Uterus (tissue), 4 donors: ENCODE measurements around the gene TNFAIP8L3. TPM values are rescaled to one million over a fixed set of nuclear protein-coding genes. Genes with fewer than 3 reads are reported as not detected.
A peak's percentile ranks its signal among the peaks of the same experiment; 100 is the strongest.

ENCODE experiments used
- DNase-seq, 2 donors: peaks; one replicate each; pipeline ENCODE4 v3.0.0-alpha.2; 2019 to 2020
- H3K27ac ChIP-seq, 2 donors: fragments of 200-600 bp; sonication (generic); 1 replicate in 1 of 2; 2 replicates in 1 of 2; pipeline ENCODE4 v1.5.1; 2016 to 2018
- H3K27me3 ChIP-seq, 2 donors: fragments of 200-600 bp; sonication (generic); one replicate each; pipeline ENCODE4 v1.5.1; 2018 to 2019; ENCODE audit warnings: control low read depth in 1 of 2
- H3K36me3 ChIP-seq, 2 donors: fragments of 200-600 bp; sonication (generic); one replicate each; pipeline ENCODE4 v1.5.1; 2019; ENCODE audit warnings: control low read depth in 1 of 2
- H3K4me1 ChIP-seq, 2 donors: fragments of 200-600 bp; sonication (generic); one replicate each; pipeline ENCODE4 v1.5.1; 2018 to 2019; ENCODE audit warnings: control low read depth in 1 of 2
- H3K4me3 ChIP-seq, 2 donors: fragments of 200-600 bp; sonication (generic); 1 replicate in 1 of 2; 2 replicates in 1 of 2; pipeline ENCODE4 v1.5.1; 2018 to 2019; ENCODE audit warnings: mild to moderate bottlenecking in 1 of 2
- H3K9me3 ChIP-seq, 2 donors: fragments of 200-600 bp; sonication (generic); one replicate each; pipeline ENCODE4 v1.5.1; 2019; ENCODE audit warnings: control low read depth in 1 of 2
- CTCF ChIP-seq, 4 experiments: fragments of 200-600 bp in 2 of 4; fragments of 450-650 bp in 2 of 4; sonication (generic) in 2 of 4; IDR thresholded peaks; one replicate each; pipeline ENCODE4 v1.5.1; 2016 to 2019; ENCODE audit warnings: antibody characterized with exemption in 4 of 4, mild to moderate bottlenecking in 2 of 4, moderate library complexity in 1 of 4
- POLR2A ChIP-seq, 2 donors: fragments of 450-650 bp; IDR thresholded peaks; one replicate each; pipeline ENCODE4 v1.6.1; 2016; ENCODE audit warnings: antibody characterized with exemption in 2 of 2, mild to moderate bottlenecking in 1 of 2, moderate library complexity in 1 of 2
- intact Hi-C: fragments of 100-400 bp; cut with DNase I; formaldehyde crosslinking; loops from one replicate; pipeline ENCODE4 v1.15.1; 2023; ENCODE audit warnings: low total_unique reads
- total RNA-seq, 4 donors: library from RNA; depleted of rRNA in 3 of 4; stranded (reverse); fragments of >200 nt in 3 of 4; gene quantifications; one replicate each; pipeline versions ENCODE4 v1.1.0 to v1.2.4, GENCODE V29; 2014 to 2023
- donor health status: DM: yes; HTN: yes; CAD: no.

Gene TNFAIP8L3
- total RNA-seq, 4 donors from 2014 or later = 20.0 to 173 (median 43.2) TPM

GRCh38 chr15:51069983-51070382 is 24.7 kb downstream of the TNFAIP8L3 start:
- Histone ChIP-seq H3K27me3 (no peaks in the 10 kb centered on the region), H3K9me3 (no peaks in the 10 kb centered on the region), H3K27ac (peak overlapping the region; percentile 58 to 87), H3K4me3 (no peak overlapping the region), H3K36me3 (no peaks in the 10 kb centered on the region), H3K4me1 (peaks cover 0 to 5% of the 10 kb centered on the region in 2 donors)
- no peak for TF ChIP-seq CTCF (IDR thresholded peaks at IDR 0.05)
- TF ChIP-seq POLR2A (IDR thresholded peaks at IDR 0.05) = no peak
- no peak for DNase-seq
- intact Hi-C loops = no loop called here

GRCh38 chr15:51067510-51067909 is 27.2 kb downstream of the TNFAIP8L3 start:
- H3K9me3 ChIP-seq = no peaks in the 10 kb centered on the region
- intact Hi-C loops = no loop called here
- H3K4me1 ChIP-seq = peaks cover 0 to 12% of the 10 kb centered on the region in 2 donors
- H3K27ac ChIP-seq = peak overlapping the region; percentile 80 to 87
- H3K27me3 ChIP-seq = no peaks in the 10 kb centered on the region
- DNase-seq = no peak
- no peaks in the 10 kb centered on the region for H3K36me3 ChIP-seq
- H3K4me3 ChIP-seq = no peak overlapping the region
- TF ChIP-seq CTCF (IDR thresholded peaks at IDR 0.05) (no peak), POLR2A (IDR thresholded peaks at IDR 0.05) (no peak)

DNA sequence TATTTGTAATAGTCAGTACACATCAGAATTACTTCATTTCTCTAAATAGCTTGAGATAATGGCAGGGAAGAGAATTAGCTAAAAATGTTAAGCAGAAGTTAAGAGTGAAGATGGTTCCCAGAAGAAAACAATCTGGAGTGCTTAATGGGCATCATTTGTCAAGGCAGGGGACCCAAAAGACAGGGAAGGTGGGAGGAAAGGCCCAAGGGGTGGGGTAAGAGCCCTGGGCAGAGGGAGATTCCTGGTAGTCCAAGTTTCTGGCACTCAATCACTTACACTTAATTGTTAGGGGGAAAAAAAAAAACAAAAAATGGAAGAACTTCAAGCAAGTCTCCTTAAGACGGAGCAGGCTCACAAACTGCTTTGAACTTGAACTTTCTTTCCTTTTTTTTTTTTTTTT is 28.9 kb downstream of the TNFAIP8L3 start:
- peak; percentile 52 to 72 for DNase-seq
- intact Hi-C loops = no loop called here
- H3K27ac ChIP-seq = peak overlapping the region; percentile 80 to 87
- no peaks in the 10 kb centered on the region for H3K27me3 ChIP-seq
- H3K4me3 ChIP-seq = no peak overlapping the region
- no peaks in the 10 kb centered on the region for H3K9me3 ChIP-seq
- TF ChIP-seq POLR2A (IDR thresholded peaks at IDR 0.05) = no peak
- no peaks in the 10 kb centered on the region for H3K36me3 ChIP-seq
- H3K4me1 ChIP-seq = peaks cover 0 to 12% of the 10 kb centered on the region in 2 donors

- intact Hi-C loops = no loop called here
- TF ChIP-seq POLR2A (IDR thresholded peaks at IDR 0.05) = no peak
- TF ChIP-seq CTCF (IDR thresholded peaks at IDR 0.05) = no peak
- Histone ChIP-seq H3K36me3 (no peaks in the 10 kb centered on the region), H3K9me3 (no peaks in the 10 kb centered on the region), H3K27ac (peak overlapping the region; percentile 80 to 87), H3K4me3 (no peak overlapping the region), H3K4me1 (peaks cover 0 to 12% of the 10 kb centered on the region in 2 donors), H3K27me3 (no peaks in the 10 kb centered on the region)
- peak in 1 of 2 donors; percentile 69 for DNase-seq
Measured at GRCh38 chr15:51065261-51065660, 29.4 kb downstream of the TNFAIP8L3 start.

- Histone ChIP-seq H3K4me1 (peaks cover 0 to 6% of the 10 kb centered on the region in 2 donors), H3K4me3 (no peak overlapping the region), H3K27me3 (no peaks in the 10 kb centered on the region), H3K9me3 (no peaks in the 10 kb centered on the region), H3K27ac (peak overlapping the region; percentile 80 to 87), H3K36me3 (no peaks in the 10 kb centered on the region)
- TF ChIP-seq POLR2A (IDR thresholded peaks at IDR 0.05) (no peak), CTCF (IDR thresholded peaks at IDR 0.05) (no peak)
- no peak for DNase-seq
- intact Hi-C loops = no loop called here
Measured at GRCh38 chr15:51062736-51063135, 32.0 kb downstream of the TNFAIP8L3 start.
